Esophagus muscularis mucosa (tissue), 4 donors: ENCODE results near the gene USF2. TPM values are rescaled to one million over a fixed set of nuclear protein-coding genes. Genes with fewer than 3 reads are reported as not detected.
A peak's percentile ranks its signal among the peaks of the same experiment; 100 is the strongest.
"Not testable (repeated sequence)": the region's sequence is repeated elsewhere in the genome, so short reads cannot be mapped to it uniquely, and the experiment has no call there.

Experiments used
- DNase-seq: peaks from one replicate; pipeline ENCODE4 v3.0.0-alpha.2; 2017; ENCODE audit errors: extremely low spot score
- H3K27ac ChIP-seq, 4 donors: fragments of 200-600 bp; sonication (generic); replicated peaks in 1 of 4; 1 replicate in 3 of 4; 2 replicates in 1 of 4; pipeline ENCODE4 v1.5.1; 2016 to 2019; ENCODE audit warnings: mild to moderate bottlenecking in 1 of 4
- H3K27me3 ChIP-seq, 4 donors: fragments of 200-600 bp; sonication (generic); one replicate each; pipeline versions ENCODE4 v1.5.1 to v1.6.0; 2016 to 2019
- H3K36me3 ChIP-seq, 4 donors: fragments of 200-600 bp; sonication (generic); one replicate each; pipeline ENCODE4 v1.5.1; 2016 to 2019
- H3K4me1 ChIP-seq, 4 donors: fragments of 200-600 bp; sonication (generic); one replicate each; pipeline ENCODE4 v1.5.1; 2016 to 2019
- H3K4me3 ChIP-seq, 4 donors: fragments of 200-600 bp; sonication (generic); 1 replicate in 2 of 4; 2 replicates in 2 of 4; pipeline ENCODE4 v1.5.1; 2016 to 2019; ENCODE audit warnings: mild to moderate bottlenecking in 4 of 4, moderate library complexity in 1 of 4
- H3K9me3 ChIP-seq, 4 donors: fragments of 200-600 bp; sonication (generic); 1 replicate in 3 of 4; 2 replicates in 1 of 4; pipeline ENCODE4 v1.5.1; 2016 to 2019
- EP300 ChIP-seq: sonication (generic); formaldehyde crosslinking; IDR thresholded peaks from one replicate; pipeline ENCODE4 v1.6.1; 2017; ENCODE audit warnings: antibody characterized with exemption
- POLR2A ChIP-seq: fragments of 450-650 bp; IDR thresholded peaks from one replicate; pipeline ENCODE4 v1.6.1; 2017; ENCODE audit warnings: antibody characterized with exemption, moderate library complexity, mild to moderate bottlenecking, low read depth
- POLR2AphosphoS5 ChIP-seq, 2 donors: sonication (generic); formaldehyde crosslinking; IDR thresholded peaks; one replicate each; pipeline ENCODE4 v1.6.1; 2017; ENCODE audit warnings: antibody characterized with exemption in 2 of 2
- WGBS: methylation state at CpG from one replicate; pipeline ENCODE4 v1.1.5; 2018; 5-methylcytosine and 5-hydroxymethylcytosine counted together
- intact Hi-C: fragments of 100-400 bp; cut with DNase I; formaldehyde crosslinking; loops from one replicate; pipeline ENCODE4 v1.15.1; 2023
- total RNA-seq, 4 donors: library from RNA; depleted of rRNA; stranded (reverse); fragments of >200 nt; gene quantifications; one replicate each; pipeline versions ENCODE4 v1.1.0 to v1.2.1, GENCODE V29; 2016
- TF ChIP-seq, protein P1 (sequence below), 3 experiments: fragments of 200-600 bp in 2 of 3; fragments of 450-650 bp in 1 of 3; sonication (generic) in 2 of 3; IDR thresholded peaks; one replicate each; pipeline ENCODE4 v1.5.1; 2017 to 2019; ENCODE audit warnings: antibody characterized with exemption in 3 of 3, mild to moderate bottlenecking in 2 of 3, moderate library complexity in 1 of 3

Gene USF2
- total RNA-seq, 4 donors from 2014 or later = 111 to 122 (median 116) TPM

DNA sequence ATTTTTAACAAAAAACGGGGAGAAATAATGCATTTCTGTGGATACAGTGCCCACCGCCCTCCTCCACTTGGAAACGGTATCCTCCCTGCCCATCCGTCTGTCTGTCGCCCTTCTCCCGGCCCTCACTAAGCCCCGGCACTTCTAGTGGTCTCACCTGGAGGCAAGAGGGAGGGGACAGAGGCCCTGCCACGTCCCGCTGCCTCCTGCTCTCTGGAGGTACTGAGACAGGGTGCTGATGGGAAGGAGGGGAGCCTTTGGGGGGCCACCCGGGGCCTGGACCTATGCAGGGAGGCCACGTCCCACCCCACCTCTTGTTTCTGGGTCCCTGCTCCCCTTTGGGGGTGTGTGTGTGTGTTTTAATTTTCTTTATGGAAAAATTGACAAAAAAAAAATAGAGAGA, 10.6 kb downstream of the USF2 start:
- no peaks in the 10 kb centered on the region for H3K9me3 ChIP-seq
- no peak overlapping the region for H3K4me3 ChIP-seq
- 91% methylated on average over 11 of the region's 11 CpGs for WGBS
- TF ChIP-seq POLR2A (no peak), POLR2AphosphoS5 (IDR thresholded peaks at IDR 0.05) (no peak), EP300 (no peak)
- TF ChIP-seq, protein P1, sequence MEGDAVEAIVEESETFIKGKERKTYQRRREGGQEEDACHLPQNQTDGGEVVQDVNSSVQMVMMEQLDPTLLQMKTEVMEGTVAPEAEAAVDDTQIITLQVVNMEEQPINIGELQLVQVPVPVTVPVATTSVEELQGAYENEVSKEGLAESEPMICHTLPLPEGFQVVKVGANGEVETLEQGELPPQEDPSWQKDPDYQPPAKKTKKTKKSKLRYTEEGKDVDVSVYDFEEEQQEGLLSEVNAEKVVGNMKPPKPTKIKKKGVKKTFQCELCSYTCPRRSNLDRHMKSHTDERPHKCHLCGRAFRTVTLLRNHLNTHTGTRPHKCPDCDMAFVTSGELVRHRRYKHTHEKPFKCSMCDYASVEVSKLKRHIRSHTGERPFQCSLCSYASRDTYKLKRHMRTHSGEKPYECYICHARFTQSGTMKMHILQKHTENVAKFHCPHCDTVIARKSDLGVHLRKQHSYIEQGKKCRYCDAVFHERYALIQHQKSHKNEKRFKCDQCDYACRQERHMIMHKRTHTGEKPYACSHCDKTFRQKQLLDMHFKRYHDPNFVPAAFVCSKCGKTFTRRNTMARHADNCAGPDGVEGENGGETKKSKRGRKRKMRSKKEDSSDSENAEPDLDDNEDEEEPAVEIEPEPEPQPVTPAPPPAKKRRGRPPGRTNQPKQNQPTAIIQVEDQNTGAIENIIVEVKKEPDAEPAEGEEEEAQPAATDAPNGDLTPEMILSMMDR (IDR thresholded peaks at IDR 0.05) = no peak
- H3K27me3 ChIP-seq = peaks cover 0 to 28% (median 2%) of the 10 kb centered on the region in 4 donors
- H3K4me1 ChIP-seq = peaks cover 0 to 11% (median 0%) of the 10 kb centered on the region in 4 donors
- intact Hi-C loops = no loop called here
- DNase-seq = no peak
- no peak overlapping the region for H3K27ac ChIP-seq
- peaks cover 39 to 58% (median 53%) of the 10 kb centered on the region in 4 donors for H3K36me3 ChIP-seq

DNA sequence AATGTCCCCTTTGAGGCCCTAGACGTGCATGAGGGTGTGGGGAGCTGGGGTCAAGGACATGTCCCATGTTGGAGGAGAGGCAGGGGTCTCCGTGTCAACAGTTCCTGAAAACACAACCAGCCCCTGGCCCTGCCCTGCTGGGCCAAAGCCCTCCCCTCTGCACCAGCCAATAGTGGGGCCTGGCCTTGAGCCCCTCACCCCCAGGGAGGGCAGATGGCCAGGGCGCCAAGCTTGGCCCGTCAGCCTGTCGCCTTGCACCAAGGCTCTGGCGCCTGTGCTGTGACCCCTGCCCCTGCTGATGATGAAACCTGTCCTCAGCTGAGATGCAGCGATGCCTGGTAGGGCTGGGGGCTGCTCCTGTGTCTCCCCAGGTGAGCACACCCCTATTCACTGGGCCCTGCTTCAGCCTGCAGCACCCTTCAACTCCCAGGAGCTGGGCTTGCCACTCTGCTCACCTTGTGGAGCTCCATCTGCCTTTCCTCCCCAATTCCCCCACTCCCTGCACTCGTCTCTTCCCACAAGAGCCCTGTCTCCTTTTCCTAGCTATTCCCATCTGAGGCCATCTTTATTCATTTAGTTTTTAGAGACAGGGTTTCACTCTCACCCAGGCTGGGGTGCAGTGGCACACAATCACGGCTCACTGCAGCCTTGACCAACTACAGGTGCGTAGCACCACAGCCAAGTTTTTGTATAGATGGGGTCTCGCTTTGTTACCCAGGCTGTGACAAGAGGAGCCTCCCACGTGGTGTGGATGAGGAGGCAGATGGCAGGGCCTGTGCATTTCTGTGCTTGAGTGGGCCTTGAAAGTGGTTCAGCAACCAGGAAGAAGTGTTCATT, 11.4 kb downstream of the USF2 start:
- TF ChIP-seq POLR2AphosphoS5 (IDR thresholded peaks at IDR 0.05) = peak in 1 of 2 donors; percentile 24
- TF ChIP-seq, protein P1 (IDR thresholded peaks at IDR 0.05) = no peak

DNA sequence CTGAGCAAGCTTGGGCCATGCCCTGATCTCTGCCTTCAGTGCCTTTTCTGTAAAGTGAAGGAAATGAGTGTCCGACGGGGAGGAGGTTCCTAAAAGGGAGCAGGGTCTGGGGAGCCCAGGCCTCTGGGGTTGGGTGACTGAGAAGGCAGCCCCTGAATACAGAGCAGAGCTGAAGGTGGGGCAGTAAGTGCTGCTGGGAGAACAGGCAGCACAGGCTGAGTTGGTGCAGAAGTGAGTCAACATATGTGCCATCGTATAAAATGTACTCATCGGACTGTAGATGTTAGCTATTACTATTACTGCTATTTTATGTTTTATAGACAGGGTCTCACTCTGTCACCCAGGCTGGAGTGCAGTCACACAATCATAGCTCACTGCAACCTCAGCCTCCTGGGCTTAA, 12.5 kb downstream of the USF2 start:
- Histone ChIP-seq H3K27me3 (peaks cover 0 to 38% (median 2%) of the 10 kb centered on the region in 4 donors), H3K9me3 (no peaks in the 10 kb centered on the region), H3K36me3 (peaks cover 26 to 39% (median 36%) of the 10 kb centered on the region in 4 donors), H3K4me1 (peaks cover 0 to 11% (median 0%) of the 10 kb centered on the region in 4 donors), H3K4me3 (no peak overlapping the region), H3K27ac (no peak overlapping the region)
- 65% methylated on average over 4 of the region's 4 CpGs for WGBS
- TF ChIP-seq EP300 = no peak
- TF ChIP-seq POLR2AphosphoS5 (IDR thresholded peaks at IDR 0.05) = no peak
- TF ChIP-seq, protein P1 (IDR thresholded peaks at IDR 0.05) = no peak
- TF ChIP-seq POLR2A = no peak
- DNase-seq = no peak
- intact Hi-C loops = no loop called here

More for the DNA sequence above, 11.4 kb downstream of the USF2 start:
- Histone ChIP-seq H3K4me3 (no peak overlapping the region), H3K4me1 (peaks cover 0 to 11% (median 0%) of the 10 kb centered on the region in 4 donors), H3K27ac (no peak overlapping the region), H3K36me3 (peaks cover 36 to 50% (median 46%) of the 10 kb centered on the region in 4 donors), H3K27me3 (peaks cover 0 to 36% (median 2%) of the 10 kb centered on the region in 4 donors), H3K9me3 (no peaks in the 10 kb centered on the region)
- DNase-seq = no peak
- intact Hi-C loops = no loop called here
- WGBS = 69% methylated on average over 7 of the region's 12 CpGs

DNA sequence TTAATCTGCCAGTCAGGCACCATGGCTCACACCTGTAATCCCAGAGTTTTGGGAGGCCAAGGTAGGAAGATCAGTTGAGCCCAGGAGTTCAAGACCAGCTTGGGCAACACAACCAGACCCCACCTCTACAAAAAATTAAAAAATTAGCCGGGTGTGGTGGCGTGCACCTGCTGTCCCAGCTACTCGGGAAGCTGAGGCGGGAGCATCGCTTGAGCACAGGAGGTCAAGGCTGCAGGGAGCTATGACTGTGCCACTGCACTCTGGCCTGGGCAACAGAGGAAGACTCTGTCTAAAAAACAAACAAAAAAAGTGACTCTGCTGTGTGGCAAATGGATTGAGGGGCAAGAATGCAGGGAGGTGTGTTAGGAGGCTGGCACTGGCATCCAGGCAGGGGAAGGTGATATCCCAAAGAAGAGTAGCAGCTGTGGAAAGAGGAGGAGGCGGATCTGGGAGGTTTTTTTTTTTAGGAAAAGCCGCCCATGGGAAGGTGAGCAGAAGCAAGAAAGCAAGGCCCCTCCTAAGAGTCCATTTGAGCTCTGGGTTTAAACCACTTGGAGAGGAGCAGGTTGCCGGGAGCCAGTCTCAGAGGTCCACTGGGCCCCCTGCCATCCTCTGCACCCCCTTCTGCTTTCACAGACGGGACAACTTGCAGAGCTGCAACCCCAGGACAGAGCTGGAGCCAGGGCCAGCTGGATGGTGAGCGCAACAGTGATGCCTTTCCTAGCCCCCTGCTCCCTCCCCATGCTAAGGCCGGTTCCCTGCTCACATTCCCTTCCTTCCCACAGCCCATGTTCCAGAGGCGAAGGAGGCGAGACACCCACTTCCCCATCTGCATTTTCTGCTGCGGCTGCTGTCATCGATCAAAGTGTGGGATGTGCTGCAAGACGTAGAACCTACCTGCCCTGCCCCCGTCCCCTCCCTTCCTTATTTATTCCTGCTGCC, 15.7 kb downstream of the USF2 start:
- Histone ChIP-seq H3K4me1 (peaks cover 0 to 11% (median 0%) of the 10 kb centered on the region in 4 donors), H3K36me3 (peaks cover 3 to 8% (median 6%) of the 10 kb centered on the region in 4 donors), H3K27ac (no peak overlapping the region), H3K4me3 (no peak overlapping the region), H3K27me3 (peaks cover 0 to 59% (median 2%) of the 10 kb centered on the region in 4 donors), H3K9me3 (no peaks in the 10 kb centered on the region)
- 64% methylated on average over 17 of the region's 17 CpGs for WGBS
- intact Hi-C loops = no loop called here
- no peak for DNase-seq
- TF ChIP-seq EP300 = no peak

DNA sequence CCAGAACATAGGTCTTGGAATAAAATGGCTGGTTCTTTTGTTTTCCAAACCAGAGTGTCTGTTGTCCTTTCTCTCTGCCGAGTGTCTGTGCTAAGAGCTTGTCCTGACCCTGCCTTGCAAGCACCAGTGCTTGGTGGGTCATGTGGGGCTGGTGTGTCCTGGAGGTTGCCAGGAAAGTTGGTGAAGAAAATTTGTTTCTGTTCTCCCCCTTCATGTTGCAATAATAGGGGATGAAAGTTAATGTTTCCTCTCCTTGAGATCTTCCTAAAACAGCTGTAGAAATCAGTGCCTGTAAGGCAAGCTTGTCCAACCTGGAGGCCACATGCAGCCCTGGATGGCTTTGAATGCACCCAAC, 16.3 kb downstream of the USF2 start:
- H3K27me3 ChIP-seq = peaks cover 0 to 59% (median 2%) of the 10 kb centered on the region in 4 donors

DNA sequence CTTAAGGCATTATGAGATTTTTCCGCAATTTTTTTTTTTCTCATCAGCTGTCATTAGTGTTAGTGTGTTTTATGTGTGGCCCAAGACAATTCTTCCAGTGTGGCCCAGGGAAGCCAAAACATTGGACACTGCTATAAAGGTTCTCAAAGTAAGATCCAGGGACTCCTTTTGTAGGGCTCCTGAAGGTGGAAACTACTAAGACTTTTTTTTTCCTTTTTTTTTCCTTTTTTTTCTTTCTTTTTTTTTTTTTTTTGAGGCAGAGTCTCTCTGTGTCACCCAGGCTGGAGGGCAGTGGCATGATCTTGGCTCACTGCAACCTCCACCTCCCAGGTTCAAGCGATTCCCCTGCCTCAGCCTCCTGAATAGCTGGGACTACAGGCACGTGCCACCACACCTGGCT, 16.7 kb downstream of the USF2 start:
- H3K36me3 ChIP-seq, H3K27ac ChIP-seq, H3K4me1 ChIP-seq, intact Hi-C loops, H3K4me3 ChIP-seq, H3K9me3 ChIP-seq, DNase-seq: not testable (repeated sequence)
- 89% methylated on average over 3 of the region's 3 CpGs for WGBS
- H3K27me3 ChIP-seq = peaks cover 0 to 62% (median 2%) of the 10 kb centered on the region in 4 donors

More for the DNA sequence above, 16.3 kb downstream of the USF2 start:
- DNase-seq = no peak
- peaks cover 0 to 2% (median under 1%) of the 10 kb centered on the region in 4 donors for H3K36me3 ChIP-seq
- H3K4me3 ChIP-seq = no peak overlapping the region
- TF ChIP-seq, protein P1 (IDR thresholded peaks at IDR 0.05) = no peak
- no peak for TF ChIP-seq EP300
- no peak for TF ChIP-seq POLR2A
- TF ChIP-seq POLR2AphosphoS5 (IDR thresholded peaks at IDR 0.05) = no peak
- H3K4me1 ChIP-seq = peaks cover 0 to 7% (median 0%) of the 10 kb centered on the region in 4 donors
- no peaks in the 10 kb centered on the region for H3K9me3 ChIP-seq
- 67% methylated on average over 1 of the region's 1 CpG for WGBS
- intact Hi-C loops = no loop called here
- H3K27ac ChIP-seq = no peak overlapping the region

DNA sequence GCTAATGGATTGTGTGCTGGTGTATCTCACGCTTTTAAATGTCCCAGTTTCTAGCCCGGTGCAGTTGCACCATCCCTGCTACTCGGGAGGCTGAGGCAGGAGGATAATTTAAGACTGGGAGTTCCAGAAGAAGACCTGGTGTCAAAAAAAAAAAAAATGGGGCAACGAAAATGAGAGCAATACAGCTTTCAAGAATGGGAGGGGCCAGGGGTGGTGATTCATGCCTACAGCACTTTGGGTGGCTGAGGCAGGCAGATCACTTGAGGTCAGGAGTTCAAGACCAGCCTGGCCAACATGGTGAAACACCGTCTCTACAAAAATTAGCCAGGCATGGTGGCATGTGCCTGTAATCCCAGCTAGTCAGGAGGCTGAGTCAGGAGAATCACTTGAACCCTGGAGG, 17.3 kb downstream of the USF2 start:
- DNase-seq, intact Hi-C loops, H3K36me3 ChIP-seq, H3K9me3 ChIP-seq, H3K4me1 ChIP-seq, H3K4me3 ChIP-seq, H3K27ac ChIP-seq: not testable (repeated sequence)
- 72% methylated on average over 5 of the region's 5 CpGs for WGBS
- H3K27me3 ChIP-seq = peaks cover 0 to 68% (median 2%) of the 10 kb centered on the region in 4 donors
